ENCODE results near the gene PCBP3.

The PCBP3 gene

DNA sequence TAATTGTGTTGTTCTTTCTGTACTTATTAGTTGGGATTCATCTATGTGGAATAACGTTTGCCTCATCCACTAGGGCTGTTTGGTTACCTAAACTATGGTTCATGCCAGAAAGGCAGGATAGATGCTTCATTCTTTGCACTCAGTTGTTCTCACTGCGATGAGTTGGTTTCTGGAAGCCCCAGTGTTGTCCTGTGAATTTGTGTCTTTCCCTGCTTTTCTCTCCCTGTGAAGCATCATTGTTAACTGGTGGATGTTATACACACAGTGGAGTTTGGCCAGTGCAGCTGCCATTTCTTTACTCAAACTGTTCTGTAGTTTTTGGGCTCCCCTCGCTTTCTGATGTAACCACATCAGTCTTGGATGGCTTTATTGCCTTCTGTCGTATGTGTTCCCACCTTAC, 194.4 kb downstream of the PCBP3 start:
- no peak overlapping the region for H3K27ac ChIP-seq
- no peak for TF ChIP-seq ZFX (IDR thresholded peaks at IDR 0.05; ENCODE audit: borderline replicate concordance)
- TF ChIP-seq, protein P1, sequence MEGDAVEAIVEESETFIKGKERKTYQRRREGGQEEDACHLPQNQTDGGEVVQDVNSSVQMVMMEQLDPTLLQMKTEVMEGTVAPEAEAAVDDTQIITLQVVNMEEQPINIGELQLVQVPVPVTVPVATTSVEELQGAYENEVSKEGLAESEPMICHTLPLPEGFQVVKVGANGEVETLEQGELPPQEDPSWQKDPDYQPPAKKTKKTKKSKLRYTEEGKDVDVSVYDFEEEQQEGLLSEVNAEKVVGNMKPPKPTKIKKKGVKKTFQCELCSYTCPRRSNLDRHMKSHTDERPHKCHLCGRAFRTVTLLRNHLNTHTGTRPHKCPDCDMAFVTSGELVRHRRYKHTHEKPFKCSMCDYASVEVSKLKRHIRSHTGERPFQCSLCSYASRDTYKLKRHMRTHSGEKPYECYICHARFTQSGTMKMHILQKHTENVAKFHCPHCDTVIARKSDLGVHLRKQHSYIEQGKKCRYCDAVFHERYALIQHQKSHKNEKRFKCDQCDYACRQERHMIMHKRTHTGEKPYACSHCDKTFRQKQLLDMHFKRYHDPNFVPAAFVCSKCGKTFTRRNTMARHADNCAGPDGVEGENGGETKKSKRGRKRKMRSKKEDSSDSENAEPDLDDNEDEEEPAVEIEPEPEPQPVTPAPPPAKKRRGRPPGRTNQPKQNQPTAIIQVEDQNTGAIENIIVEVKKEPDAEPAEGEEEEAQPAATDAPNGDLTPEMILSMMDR (IDR thresholded peaks at IDR 0.05): no peak

DNA sequence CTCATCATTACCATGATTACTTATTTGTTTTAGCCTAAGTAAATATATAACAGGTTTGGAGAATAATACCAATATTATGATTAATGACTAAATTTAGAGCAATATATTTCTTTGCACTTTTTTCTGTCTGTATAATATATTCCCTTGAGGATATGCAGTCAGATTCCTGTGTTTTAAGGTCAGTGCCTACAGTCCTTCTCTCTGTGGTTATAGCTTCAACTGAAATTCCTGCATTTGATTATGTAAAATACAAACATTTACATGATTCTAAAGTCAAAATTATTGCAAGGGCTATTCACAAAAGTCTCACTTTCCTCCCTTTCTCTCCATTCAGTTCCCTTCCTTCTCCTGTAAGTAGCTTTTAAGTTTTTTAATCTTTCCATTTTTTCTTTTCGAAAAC, 195.1 kb downstream of the PCBP3 start:
- TF ChIP-seq ZFX (IDR thresholded peaks at IDR 0.05; ENCODE audit: borderline replicate concordance): no peak
- TF ChIP-seq, protein P1 (IDR thresholded peaks at IDR 0.05): no peak
- H3K27ac ChIP-seq: no peak overlapping the region

DNA sequence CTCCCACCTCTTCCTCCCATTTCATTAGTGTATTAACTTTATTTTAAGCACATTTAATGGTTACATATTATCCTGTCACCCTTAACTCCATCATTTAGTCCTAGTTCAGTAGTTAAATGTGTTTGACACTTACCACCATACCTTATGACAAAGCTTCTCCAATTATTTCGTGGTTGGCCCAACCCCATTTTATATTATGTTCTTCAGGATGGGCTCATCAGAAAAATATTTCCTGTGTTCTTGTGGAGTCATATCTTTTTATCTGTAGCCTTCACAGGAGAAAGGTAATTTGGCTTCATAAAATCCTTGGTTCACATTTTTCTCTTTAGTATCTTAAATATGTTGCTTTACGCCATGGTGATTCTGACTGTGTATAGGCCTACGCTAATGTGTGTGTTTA, 195.7 kb downstream of the PCBP3 start:
- no peak overlapping the region for H3K27ac ChIP-seq
- no peak for TF ChIP-seq ZFX (IDR thresholded peaks at IDR 0.05; ENCODE audit: borderline replicate concordance)
- TF ChIP-seq, protein P1 (IDR thresholded peaks at IDR 0.05): no peak

DNA sequence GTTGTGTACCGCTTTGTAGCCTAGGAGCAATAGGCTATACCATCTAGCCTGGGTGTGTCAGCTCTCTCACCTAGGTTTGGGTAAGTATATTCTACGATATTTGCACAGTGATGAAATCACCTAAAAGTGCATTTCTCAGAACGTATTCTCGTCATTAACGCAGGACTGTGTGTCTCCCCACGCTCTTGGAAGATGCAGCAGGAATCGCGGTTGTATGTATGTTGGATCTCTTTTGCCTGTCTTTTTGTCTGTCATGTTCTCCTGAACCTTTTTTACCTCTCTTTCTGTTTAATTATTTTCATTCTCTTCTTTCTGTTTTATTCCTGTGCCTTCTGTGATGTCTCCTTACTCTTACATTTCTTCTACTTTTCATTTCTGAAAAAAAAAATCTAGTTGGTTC, 197.5 kb downstream of the PCBP3 start:
- TF ChIP-seq ZFX (IDR thresholded peaks at IDR 0.05; ENCODE audit: borderline replicate concordance): no peak
- TF ChIP-seq, protein P1 (IDR thresholded peaks at IDR 0.05): no peak
- no peak overlapping the region for H3K27ac ChIP-seq

DNA sequence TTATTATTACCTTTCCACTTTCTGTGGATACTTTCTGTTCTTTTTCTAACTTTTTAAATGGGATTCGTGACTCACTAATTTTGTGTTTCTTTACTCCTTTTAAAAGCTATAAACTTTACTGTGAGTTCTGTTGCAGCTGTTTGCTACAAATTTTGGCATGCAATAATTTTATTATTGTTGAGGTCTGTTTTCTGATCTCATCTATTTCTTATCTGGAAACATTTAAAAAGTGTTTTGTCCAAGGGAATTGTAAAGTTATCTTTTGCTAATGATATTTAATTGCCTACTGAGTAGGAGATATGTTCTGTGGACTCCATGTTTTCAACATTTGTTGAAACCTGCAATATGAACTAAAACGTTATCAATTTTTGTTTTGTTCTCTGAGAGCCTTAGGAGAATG, 199.9 kb downstream of the PCBP3 start:
- no peak overlapping the region for H3K27ac ChIP-seq
- TF ChIP-seq ZFX (IDR thresholded peaks at IDR 0.05; ENCODE audit: borderline replicate concordance): no peak
- TF ChIP-seq, protein P1 (IDR thresholded peaks at IDR 0.05): no peak

DNA sequence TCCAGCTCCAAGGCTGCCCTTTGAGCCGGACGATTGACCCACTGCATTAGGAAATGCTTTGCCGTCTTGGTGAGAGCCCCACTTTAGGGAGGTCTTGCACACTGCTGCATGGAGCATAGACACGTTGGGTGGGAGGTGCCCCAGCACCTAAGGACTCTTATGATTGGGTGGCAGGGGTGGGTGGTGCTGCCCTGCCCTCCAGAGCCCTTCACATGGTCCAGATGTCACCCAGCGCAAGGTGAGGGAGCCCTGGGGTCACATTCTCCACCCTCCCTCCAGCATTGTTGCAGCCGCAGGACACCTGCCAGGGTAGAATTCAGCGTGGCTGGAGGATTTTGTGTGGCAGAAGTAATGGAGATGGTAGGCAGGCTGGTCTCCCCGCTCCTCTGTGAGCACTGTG, 200.7 kb downstream of the PCBP3 start:
- no peak overlapping the region for H3K27ac ChIP-seq
- TF ChIP-seq, protein P1 (IDR thresholded peaks at IDR 0.05): no peak
- TF ChIP-seq ZFX (IDR thresholded peaks at IDR 0.05; ENCODE audit: borderline replicate concordance): no peak

DNA sequence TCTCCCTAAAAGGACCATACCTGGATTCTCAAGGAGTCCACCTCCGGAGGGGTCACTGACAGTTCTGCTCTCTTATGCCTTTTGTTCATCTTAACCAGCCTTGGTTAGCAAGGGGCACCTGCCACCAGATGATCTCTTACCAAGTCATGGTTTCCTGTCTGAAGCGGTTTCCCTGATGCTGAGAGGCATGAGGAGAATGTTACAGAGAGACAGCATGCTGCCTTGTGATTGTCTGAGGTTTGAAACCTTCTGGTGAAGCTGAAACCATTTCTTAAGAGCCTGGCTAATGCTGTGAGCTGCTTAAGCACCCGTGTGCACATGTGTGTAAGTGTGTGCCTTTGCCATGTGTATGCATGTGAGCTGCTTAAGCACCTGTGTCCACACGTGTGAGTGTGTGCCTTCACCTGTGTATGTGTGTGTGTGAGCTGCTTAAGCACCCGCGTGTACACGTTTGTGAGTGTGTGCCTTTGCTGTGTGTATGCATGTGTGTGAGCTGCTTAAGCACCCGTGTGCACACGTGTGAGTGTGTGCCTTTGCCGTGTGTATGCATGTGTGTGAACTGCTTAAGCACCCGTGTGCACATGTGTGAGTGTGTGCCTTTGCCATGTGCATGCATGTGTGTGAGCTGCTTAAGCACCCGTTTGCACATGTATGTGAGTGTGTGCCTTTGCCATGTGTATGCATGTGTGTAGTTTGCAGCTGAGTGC, 201.7 kb downstream of the PCBP3 start:
- no peak overlapping the region for H3K27ac ChIP-seq
- TF ChIP-seq, protein P1 (IDR thresholded peaks at IDR 0.05): no peak
- TF ChIP-seq ZFX (IDR thresholded peaks at IDR 0.05; ENCODE audit: borderline replicate concordance): no peak

Measured in 22Rv1 (cell line).